Measurements from ENCODE around the gene SACS. TPM values are rescaled to one million over a fixed set of nuclear protein-coding genes. Genes with fewer than 3 reads are reported as not detected.

The SACS gene
- total and polyA plus RNA-seq, 5 donors from 2014 or later = 5.2 to 23.4 (median 6.8) TPM

DNA sequence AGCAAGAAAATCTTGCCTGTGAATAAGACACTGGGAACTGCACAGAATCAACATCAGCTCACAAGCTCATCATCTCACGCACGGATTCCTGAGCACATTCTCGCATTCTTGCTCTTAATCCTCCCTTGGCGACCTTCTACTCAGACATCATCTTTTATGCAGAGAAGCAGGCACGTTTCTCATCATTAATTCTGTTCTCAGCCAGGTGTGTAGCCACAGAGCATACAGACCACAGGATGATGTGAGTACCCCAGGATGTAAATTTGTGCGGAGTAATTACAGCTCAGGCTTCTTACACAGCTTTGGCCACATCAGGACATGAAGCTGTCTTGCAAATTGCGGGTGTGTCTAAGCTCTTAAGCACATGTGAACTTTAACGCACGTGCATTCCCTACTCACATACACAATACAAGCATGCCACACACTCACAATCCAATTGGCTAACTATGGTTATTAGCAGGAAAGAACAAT, 36.5 kb upstream of the SACS start:
- Mint-ChIP-seq H3K9me3 (peaks cover 0 to 2% (median 0%) of the 10 kb centered on the region in 7 donors), H3K4me1 (peaks cover 0 to 8% (median 1%) of the 10 kb centered on the region in 4 donors), H3K36me3 (no peaks in the 10 kb centered on the region), H3K27ac (no peak overlapping the region), H3K27me3 (peaks cover 29% of the 10 kb centered on the region), H3K4me3 (no peak overlapping the region)
- Histone ChIP-seq H3K4me1 (ENCODE audit: control insufficient read depth, insufficient read depth, low read length, poor library complexity, severe bottlenecking) (peaks cover 13% of the 10 kb centered on the region), H3K4me3 (ENCODE audit: low read depth, low read length) (no peak overlapping the region), H3K9me3 (ENCODE audit: control insufficient read depth in 2 of 2, low read length in 2 of 2) (no peaks in the 10 kb centered on the region), H3K36me3 (ENCODE audit: control insufficient read depth, insufficient read depth, low read length) (no peaks in the 10 kb centered on the region), H3K27me3 (ENCODE audit: control insufficient read depth, insufficient read depth, low read length) (peaks cover 20% of the 10 kb centered on the region), H3K27ac (ENCODE audit: insufficient read depth, low read length, poor library complexity, severe bottlenecking) (no peak overlapping the region)
- no peak for DNase-seq
- ATAC-seq (ENCODE audit: low read depth in 2 of 2) = no peak

DNA sequence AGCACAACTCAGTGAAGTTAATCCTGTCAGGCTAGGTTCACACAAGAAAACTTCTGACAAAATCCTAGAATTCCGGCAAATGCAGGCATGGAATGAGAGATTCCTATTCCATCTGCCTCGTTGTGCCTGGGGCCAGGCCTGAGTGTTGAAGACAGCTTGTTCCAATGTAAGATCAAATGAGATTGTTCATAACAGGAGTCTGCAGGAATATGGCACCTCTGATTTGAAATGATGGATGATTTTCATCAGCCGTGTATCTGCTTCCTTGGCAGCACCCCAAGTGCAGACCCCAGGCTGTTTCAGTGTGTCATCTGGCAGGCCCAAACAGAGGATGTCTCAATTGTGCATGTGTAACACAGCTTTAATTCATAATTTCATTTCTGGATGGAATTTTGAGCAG, 35.3 kb upstream of the SACS start:
- peaks cover 0 to 8% (median 1%) of the 10 kb centered on the region in 4 donors for H3K4me1 Mint-ChIP-seq
- H3K36me3 ChIP-seq (ENCODE audit: control insufficient read depth, insufficient read depth, low read length) = no peaks in the 10 kb centered on the region
- H3K27me3 ChIP-seq (ENCODE audit: control insufficient read depth, insufficient read depth, low read length) = peaks cover 21% of the 10 kb centered on the region
- H3K9me3 ChIP-seq (ENCODE audit: control insufficient read depth in 2 of 2, low read length in 2 of 2) = no peaks in the 10 kb centered on the region
- no peak overlapping the region for H3K4me3 ChIP-seq (ENCODE audit: low read depth, low read length)
- ATAC-seq (ENCODE audit: low read depth in 2 of 2) (no peak), DNase-seq (no peak)
- H3K4me1 ChIP-seq (ENCODE audit: control insufficient read depth, insufficient read depth, low read length, poor library complexity, severe bottlenecking) = peaks cover 13% of the 10 kb centered on the region
- peaks cover 0 to 1% (median 0%) of the 10 kb centered on the region in 7 donors for H3K9me3 Mint-ChIP-seq
- no peaks in the 10 kb centered on the region for H3K36me3 Mint-ChIP-seq
- no peak overlapping the region for H3K4me3 Mint-ChIP-seq
- no peak overlapping the region for H3K27ac ChIP-seq (ENCODE audit: insufficient read depth, low read length, poor library complexity, severe bottlenecking)
- H3K27me3 Mint-ChIP-seq = peaks cover 32% of the 10 kb centered on the region
- H3K27ac Mint-ChIP-seq = no peak overlapping the region

DNA sequence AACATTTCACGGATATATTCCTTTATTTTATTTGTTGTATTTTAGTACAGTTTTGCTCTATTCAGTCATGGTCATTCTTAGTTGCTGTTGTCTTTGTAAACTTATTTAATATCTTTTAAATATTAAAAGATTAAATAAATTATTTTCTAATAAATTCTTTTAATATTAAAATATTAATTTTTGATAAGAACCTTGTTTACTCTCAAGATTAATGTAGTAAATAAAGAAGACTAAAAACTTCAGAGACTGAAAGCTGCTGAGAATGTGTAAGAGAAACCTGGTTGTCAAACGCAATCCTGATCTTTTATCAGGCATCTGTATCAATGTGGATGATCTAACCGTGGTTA, 34.4 kb upstream of the SACS start:
- Histone ChIP-seq H3K27me3 (ENCODE audit: control insufficient read depth, insufficient read depth, low read length) (peaks cover 21% of the 10 kb centered on the region), H3K27ac (ENCODE audit: insufficient read depth, low read length, poor library complexity, severe bottlenecking) (no peak overlapping the region), H3K36me3 (ENCODE audit: control insufficient read depth, insufficient read depth, low read length) (no peaks in the 10 kb centered on the region), H3K4me1 (ENCODE audit: control insufficient read depth, insufficient read depth, low read length, poor library complexity, severe bottlenecking) (peaks cover 13% of the 10 kb centered on the region), H3K9me3 (ENCODE audit: control insufficient read depth in 2 of 2, low read length in 2 of 2) (no peaks in the 10 kb centered on the region), H3K4me3 (ENCODE audit: low read depth, low read length) (no peak overlapping the region)
- H3K36me3 Mint-ChIP-seq = no peaks in the 10 kb centered on the region
- peaks cover 0 to 8% (median 1%) of the 10 kb centered on the region in 4 donors for H3K4me1 Mint-ChIP-seq
- DNase-seq = no peak
- no peak overlapping the region for H3K27ac Mint-ChIP-seq
- ATAC-seq (ENCODE audit: low read depth in 2 of 2) = no peak
- H3K9me3 Mint-ChIP-seq = peaks cover 0 to 1% (median 0%) of the 10 kb centered on the region in 7 donors
- H3K4me3 Mint-ChIP-seq = no peak overlapping the region
- peaks cover 32% of the 10 kb centered on the region for H3K27me3 Mint-ChIP-seq

DNA sequence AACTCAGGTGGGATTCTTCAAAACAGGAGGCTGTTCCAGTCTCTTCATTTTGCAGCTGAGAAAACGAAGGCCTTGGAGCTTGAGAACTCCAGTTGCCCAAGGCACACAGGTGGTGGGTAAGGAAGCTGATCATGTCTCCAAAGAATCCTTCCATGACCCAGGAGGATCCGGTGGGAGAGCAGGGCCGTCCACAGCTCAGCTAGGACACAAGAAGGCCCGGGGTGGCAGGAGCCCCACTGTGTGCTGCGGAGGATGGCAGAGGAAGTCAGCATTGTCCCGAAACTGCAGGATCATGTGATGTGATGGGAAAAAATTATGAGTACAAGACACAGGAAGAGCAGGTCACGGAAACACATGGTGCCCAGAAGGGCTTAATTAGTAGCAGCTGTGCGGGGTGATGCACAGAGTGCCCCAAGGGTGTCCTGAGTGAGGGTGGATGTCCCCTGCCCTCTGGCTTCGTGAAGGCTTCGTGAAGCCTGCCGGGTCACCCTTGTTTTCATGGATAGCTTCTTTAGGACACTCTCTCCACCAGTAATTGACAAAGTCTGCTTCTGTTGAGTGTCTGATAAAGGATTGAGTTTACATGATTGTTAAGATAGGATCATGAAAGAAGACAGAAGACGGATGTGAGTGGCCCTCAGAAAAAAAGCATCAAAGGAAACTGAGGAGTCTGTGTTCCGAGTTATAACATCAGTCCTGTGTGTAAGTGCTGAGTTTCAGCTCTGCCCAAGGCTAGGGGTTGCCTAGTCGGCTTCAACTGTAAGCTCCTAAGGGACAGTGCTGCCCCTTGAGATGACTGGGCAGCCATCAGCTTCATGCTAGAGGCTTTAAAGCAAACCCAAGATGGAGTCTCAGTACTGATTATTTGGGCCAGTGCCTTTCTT, 33.8 kb upstream of the SACS start:
- Histone ChIP-seq H3K9me3 (ENCODE audit: control insufficient read depth in 2 of 2, low read length in 2 of 2) (no peaks in the 10 kb centered on the region), H3K27me3 (ENCODE audit: control insufficient read depth, insufficient read depth, low read length) (peaks cover 17% of the 10 kb centered on the region), H3K4me3 (ENCODE audit: low read depth, low read length) (no peak overlapping the region), H3K4me1 (ENCODE audit: control insufficient read depth, insufficient read depth, low read length, poor library complexity, severe bottlenecking) (peaks cover 13% of the 10 kb centered on the region), H3K36me3 (ENCODE audit: control insufficient read depth, insufficient read depth, low read length) (no peaks in the 10 kb centered on the region), H3K27ac (ENCODE audit: insufficient read depth, low read length, poor library complexity, severe bottlenecking) (no peak overlapping the region)
- ATAC-seq (ENCODE audit: low read depth in 2 of 2) (no peak), DNase-seq (no peak)
- peaks cover 0 to 1% (median 0%) of the 10 kb centered on the region in 7 donors for H3K9me3 Mint-ChIP-seq
- no peak overlapping the region for H3K27ac Mint-ChIP-seq
- peaks cover 29% of the 10 kb centered on the region for H3K27me3 Mint-ChIP-seq
- H3K4me3 Mint-ChIP-seq = peak overlapping the region in 1 of 4 donors; percentile 66
- H3K36me3 Mint-ChIP-seq = no peaks in the 10 kb centered on the region
- peaks cover 0 to 8% (median 1%) of the 10 kb centered on the region in 4 donors for H3K4me1 Mint-ChIP-seq

DNA sequence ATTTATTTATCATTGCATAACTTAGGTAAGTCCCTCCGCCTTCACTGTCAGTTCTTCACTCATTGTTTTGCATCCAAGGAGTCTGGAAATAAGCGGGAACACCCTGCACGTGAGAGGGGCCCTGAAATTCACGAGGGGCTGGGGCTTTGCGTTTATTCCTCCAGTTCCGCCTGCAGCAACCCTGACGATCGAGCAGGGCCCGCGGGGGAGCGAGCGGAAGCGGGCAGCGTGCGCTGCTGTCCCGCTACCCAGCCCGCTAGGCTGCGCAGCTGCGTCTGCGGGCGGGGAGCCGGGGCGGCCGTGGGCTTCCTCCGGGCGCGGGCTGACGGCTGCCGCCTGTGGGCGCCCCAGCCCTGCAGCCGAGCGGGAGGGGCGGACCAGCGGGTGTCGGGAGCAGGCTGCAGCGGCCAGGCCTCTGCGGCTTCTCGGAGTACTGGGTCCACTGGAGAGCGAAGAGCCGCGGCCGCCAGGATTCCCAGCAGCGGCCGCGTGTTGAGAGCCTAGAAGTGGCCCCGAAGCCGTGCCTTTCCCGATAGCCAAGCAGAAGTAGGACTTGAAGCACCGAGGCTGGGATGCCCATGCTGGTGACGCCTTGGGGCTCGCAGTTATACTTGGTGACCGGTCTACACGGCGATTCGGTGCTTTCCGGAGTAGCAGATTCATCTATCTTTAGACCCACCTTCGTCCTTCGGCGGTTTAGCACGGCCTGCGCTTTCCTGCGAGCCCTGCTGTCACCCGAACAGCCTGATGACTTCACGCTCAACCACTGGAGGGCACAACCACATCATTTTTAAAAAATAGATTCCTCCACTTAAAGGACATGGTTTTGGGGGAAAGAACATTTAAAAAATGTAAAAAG, 32.9 kb upstream of the SACS start:
- Mint-ChIP-seq H3K4me1 (peaks cover 0 to 8% (median 1%) of the 10 kb centered on the region in 4 donors), H3K9me3 (peaks cover 0 to 1% (median 0%) of the 10 kb centered on the region in 7 donors), H3K27ac (peak overlapping the region in 1 of 3 donors; percentile 45), H3K36me3 (no peaks in the 10 kb centered on the region), H3K4me3 (peak overlapping the region; percentile 66 to 90 (median 84)), H3K27me3 (peaks cover 26% of the 10 kb centered on the region)
- Histone ChIP-seq H3K9me3 (ENCODE audit: control insufficient read depth in 2 of 2, low read length in 2 of 2) (no peaks in the 10 kb centered on the region), H3K27ac (ENCODE audit: insufficient read depth, low read length, poor library complexity, severe bottlenecking) (no peak overlapping the region), H3K27me3 (ENCODE audit: control insufficient read depth, insufficient read depth, low read length) (peaks cover 17% of the 10 kb centered on the region), H3K36me3 (ENCODE audit: control insufficient read depth, insufficient read depth, low read length) (no peaks in the 10 kb centered on the region), H3K4me3 (ENCODE audit: low read depth, low read length) (peak overlapping the region; percentile 63), H3K4me1 (ENCODE audit: control insufficient read depth, insufficient read depth, low read length, poor library complexity, severe bottlenecking) (peaks cover 13% of the 10 kb centered on the region)
- peak; percentile 30 to 83 (median 67) for DNase-seq
- peak; percentile 88 to 90 for ATAC-seq (ENCODE audit: low read depth in 2 of 2)

DNA sequence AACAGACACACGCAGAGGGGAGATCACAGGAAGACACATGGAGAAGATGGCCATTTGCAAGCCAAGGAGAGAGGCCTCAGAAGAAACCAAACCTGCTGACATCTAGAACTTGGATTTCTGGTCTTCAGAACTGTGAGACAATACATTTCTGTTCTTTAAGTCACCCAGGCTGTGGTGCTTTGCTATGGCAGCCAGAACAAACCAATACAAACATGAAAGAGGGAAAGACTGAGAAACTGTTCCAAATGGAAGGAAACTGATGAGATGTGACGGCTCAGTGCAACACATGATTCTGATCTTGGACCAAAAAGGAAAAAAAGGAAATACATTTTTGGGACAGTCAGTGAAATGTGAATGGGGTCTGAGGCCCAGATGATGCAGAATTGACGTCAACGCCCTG, 30.2 kb upstream of the SACS start:
- no peak overlapping the region for H3K27ac ChIP-seq (ENCODE audit: insufficient read depth, low read length, poor library complexity, severe bottlenecking)
- ATAC-seq (ENCODE audit: low read depth in 2 of 2) (no peak), DNase-seq (no peak)
- peaks cover 4% of the 10 kb centered on the region for H3K27me3 ChIP-seq (ENCODE audit: control insufficient read depth, insufficient read depth, low read length)
- Mint-ChIP-seq H3K4me3 (peak overlapping the region in 1 of 4 donors; percentile 0), H3K36me3 (no peaks in the 10 kb centered on the region), H3K9me3 (peaks cover 0 to 1% (median 0%) of the 10 kb centered on the region in 7 donors), H3K27ac (no peak overlapping the region), H3K4me1 (peaks cover 0 to 8% (median 1%) of the 10 kb centered on the region in 4 donors), H3K27me3 (peaks cover 9% of the 10 kb centered on the region)
- no peak overlapping the region for H3K4me3 ChIP-seq (ENCODE audit: low read depth, low read length)
- no peaks in the 10 kb centered on the region for H3K36me3 ChIP-seq (ENCODE audit: control insufficient read depth, insufficient read depth, low read length)
- H3K9me3 ChIP-seq (ENCODE audit: control insufficient read depth in 2 of 2, low read length in 2 of 2) = no peaks in the 10 kb centered on the region
- peaks cover 13% of the 10 kb centered on the region for H3K4me1 ChIP-seq (ENCODE audit: control insufficient read depth, insufficient read depth, low read length, poor library complexity, severe bottlenecking)

DNA sequence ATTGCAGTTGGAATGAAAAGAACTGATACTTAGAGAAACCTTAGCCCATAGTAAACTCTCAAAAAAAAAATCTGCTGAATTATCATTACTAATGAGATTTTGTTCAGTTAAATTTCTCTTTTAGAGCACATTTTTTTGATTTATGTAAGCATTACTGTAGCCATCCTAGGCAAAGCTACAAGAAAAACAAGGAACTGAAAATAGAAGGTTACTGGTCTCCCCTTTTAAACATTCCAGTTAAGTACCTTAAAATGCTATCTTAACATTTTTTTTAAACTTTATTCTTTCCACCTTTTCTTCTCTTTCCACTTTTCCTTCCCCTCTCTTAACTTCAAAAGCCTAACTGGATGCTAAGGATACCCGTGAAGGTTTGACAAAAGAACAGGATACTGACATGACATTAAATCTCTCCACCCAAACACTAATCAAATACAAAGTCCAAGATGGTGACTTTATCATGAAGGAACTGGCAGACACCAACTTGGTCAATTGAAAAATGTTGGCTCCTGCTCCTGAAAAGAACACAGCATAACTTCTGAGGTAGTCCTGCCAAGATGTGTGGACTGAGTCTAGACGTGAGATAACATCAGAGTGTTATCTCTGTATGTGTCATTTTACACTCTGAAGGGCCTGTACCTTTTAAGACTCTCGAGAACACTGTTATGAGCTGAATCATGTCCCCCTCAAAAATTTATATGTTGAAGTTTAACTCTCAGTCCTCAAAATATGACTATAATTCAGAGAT, 29.5 kb upstream of the SACS start:
- Histone ChIP-seq H3K4me1 (ENCODE audit: control insufficient read depth, insufficient read depth, low read length, poor library complexity, severe bottlenecking) (peaks cover 13% of the 10 kb centered on the region), H3K27me3 (ENCODE audit: control insufficient read depth, insufficient read depth, low read length) (peaks cover 4% of the 10 kb centered on the region), H3K9me3 (ENCODE audit: control insufficient read depth in 2 of 2, low read length in 2 of 2) (no peaks in the 10 kb centered on the region), H3K4me3 (ENCODE audit: low read depth, low read length) (no peak overlapping the region), H3K27ac (ENCODE audit: insufficient read depth, low read length, poor library complexity, severe bottlenecking) (no peak overlapping the region), H3K36me3 (ENCODE audit: control insufficient read depth, insufficient read depth, low read length) (no peaks in the 10 kb centered on the region)
- no peak for ATAC-seq (ENCODE audit: low read depth in 2 of 2)
- Mint-ChIP-seq H3K27me3 (peaks cover 7% of the 10 kb centered on the region), H3K27ac (no peak overlapping the region), H3K36me3 (no peaks in the 10 kb centered on the region), H3K4me1 (peaks cover 0 to 8% (median 1%) of the 10 kb centered on the region in 4 donors), H3K4me3 (no peak overlapping the region), H3K9me3 (no peaks in the 10 kb centered on the region)
- DNase-seq = no peak
